Keratinocyte (primary cell): ENCODE results near the gene LARGE1.

ENCODE experiments used
- EZH2 ChIP-seq: IDR thresholded peaks from one replicate; pipeline ENCODE4 v1.6.1; 2012; ENCODE audit warnings: inconsistent platforms, mild to moderate bottlenecking, low read length, moderate library complexity
- TF ChIP-seq, protein P1 (sequence below), 3 experiments: IDR thresholded peaks in 1 of 3; conservative IDR thresholded peaks in 1 of 3; optimal IDR thresholded peaks in 1 of 3; 2 replicates in 2 of 3; 3 replicates in 1 of 3; pipeline versions ENCODE3 to v1.5.1; 2011; ENCODE audit warnings: low read length in 3 of 3, mild to moderate bottlenecking in 3 of 3, moderate library complexity in 2 of 3, control low read depth in 1 of 3, inconsistent platforms in 1 of 3; ENCODE audit not compliant: insufficient read depth in 2 of 3; ENCODE audit errors: extremely low read depth in 1 of 3

GRCh38 chr22:33563220-33563964 is 356.9 kb downstream of the LARGE1 start:
- TF ChIP-seq, protein P1, sequence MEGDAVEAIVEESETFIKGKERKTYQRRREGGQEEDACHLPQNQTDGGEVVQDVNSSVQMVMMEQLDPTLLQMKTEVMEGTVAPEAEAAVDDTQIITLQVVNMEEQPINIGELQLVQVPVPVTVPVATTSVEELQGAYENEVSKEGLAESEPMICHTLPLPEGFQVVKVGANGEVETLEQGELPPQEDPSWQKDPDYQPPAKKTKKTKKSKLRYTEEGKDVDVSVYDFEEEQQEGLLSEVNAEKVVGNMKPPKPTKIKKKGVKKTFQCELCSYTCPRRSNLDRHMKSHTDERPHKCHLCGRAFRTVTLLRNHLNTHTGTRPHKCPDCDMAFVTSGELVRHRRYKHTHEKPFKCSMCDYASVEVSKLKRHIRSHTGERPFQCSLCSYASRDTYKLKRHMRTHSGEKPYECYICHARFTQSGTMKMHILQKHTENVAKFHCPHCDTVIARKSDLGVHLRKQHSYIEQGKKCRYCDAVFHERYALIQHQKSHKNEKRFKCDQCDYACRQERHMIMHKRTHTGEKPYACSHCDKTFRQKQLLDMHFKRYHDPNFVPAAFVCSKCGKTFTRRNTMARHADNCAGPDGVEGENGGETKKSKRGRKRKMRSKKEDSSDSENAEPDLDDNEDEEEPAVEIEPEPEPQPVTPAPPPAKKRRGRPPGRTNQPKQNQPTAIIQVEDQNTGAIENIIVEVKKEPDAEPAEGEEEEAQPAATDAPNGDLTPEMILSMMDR (optimal IDR thresholded peaks at IDR 0.05 in 1 of 3, IDR thresholded peaks at IDR 0.05 in 1 of 3, conservative IDR thresholded peaks at IDR 0.05 in 1 of 3; ENCODE audit: extremely low read depth in 1 of 3, insufficient read depth in 2 of 3, low read length in 3 of 3), result no peak
- TF ChIP-seq EZH2, result no peak
